Fibroblast of skin of right quadriceps (primary cell): ENCODE results near the gene TNNI2.

Experiments used
- DNase-seq: peaks from one replicate; pipeline ENCODE4 v3.0.0-alpha.2; 2013

Gene TNNI2

GRCh38 chr11:1834779-1835670 is 3.8 kb upstream of the TNNI2 start, which contains the start of gene SYT8:
Gene SYT8, plus strand, starts transcription at chr11:1834990. Its CDS starts 116 bp downstream, at chr11:1835106.
- DNase-seq = no peak

- DNase-seq = no peak
These were observed 3.1 kb upstream of the TNNI2 start for GRCh38 chr11:1835671-1836010.

GRCh38 chr11:1836011-1836945 is 2.5 kb upstream of the TNNI2 start:
- DNase-seq = no peak

- DNase-seq = peak; percentile 39
These were observed 1.4 kb upstream of the TNNI2 start for GRCh38 chr11:1837171-1838076.

- DNase-seq = no peak
These were observed 730 bp upstream of the TNNI2 start for GRCh38 chr11:1838077-1838425.

- no peak for DNase-seq
These were observed 583 bp downstream of the TNNI2 start for GRCh38 chr11:1839204-1839923.

- DNase-seq = no peak
These were observed 1.4 kb downstream of the TNNI2 start for GRCh38 chr11:1839924-1840779.

- DNase-seq = no peak
These were observed 2.1 kb downstream of the TNNI2 start for GRCh38 chr11:1840780-1841480.

GRCh38 chr11:1841511-1842148 is 2.8 kb downstream of the TNNI2 start:
- no peak for DNase-seq

GRCh38 chr11:1842149-1843097 is 3.6 kb downstream of the TNNI2 start:
- DNase-seq = no peak

- DNase-seq = no peak
These were observed 4.3 kb downstream of the TNNI2 start for GRCh38 chr11:1843098-1843473.

- DNase-seq = no peak
These were observed 5.0 kb downstream of the TNNI2 start for GRCh38 chr11:1843796-1844195.

GRCh38 chr11:1844221-1845094 is 5.7 kb downstream of the TNNI2 start:
- DNase-seq = no peak

- DNase-seq = no peak
These were observed 6.3 kb downstream of the TNNI2 start for GRCh38 chr11:1845095-1845429.

GRCh38 chr11:1845561-1846452 is 7.0 kb downstream of the TNNI2 start:
- DNase-seq = no peak

- no peak for DNase-seq
These were observed 7.7 kb downstream of the TNNI2 start for GRCh38 chr11:1846453-1846932.
